RPMI7951 (cell line): Measurements from ENCODE around the gene ADAMTS8. TPM values are rescaled to one million over a fixed set of nuclear protein-coding genes. Genes with fewer than 3 reads are reported as not detected.

Source experiments
- DNase-seq: peaks from one replicate; pipeline ENCODE4 v3.0.0-alpha.2; 2012; ENCODE audit warnings: low read depth
- total RNA-seq: library from RNA; depleted of rRNA; stranded (reverse); fragments of >200 nt; shearing (Covaris generic); gene quantifications from 2 replicates; pipeline ENCODE4 v1.2.3, GENCODE V29; 2014

ADAMTS8 gene
- total RNA-seq, 1 experiment from 2014 or later, result not detected

GRCh38 chr11:130462101-130462885 lies 33.9 kb upstream of the ADAMTS8 start:
- no peak for DNase-seq

GRCh38 chr11:130459521-130459920 lies 31.1 kb upstream of the ADAMTS8 start:
- DNase-seq, result no peak

DNA sequence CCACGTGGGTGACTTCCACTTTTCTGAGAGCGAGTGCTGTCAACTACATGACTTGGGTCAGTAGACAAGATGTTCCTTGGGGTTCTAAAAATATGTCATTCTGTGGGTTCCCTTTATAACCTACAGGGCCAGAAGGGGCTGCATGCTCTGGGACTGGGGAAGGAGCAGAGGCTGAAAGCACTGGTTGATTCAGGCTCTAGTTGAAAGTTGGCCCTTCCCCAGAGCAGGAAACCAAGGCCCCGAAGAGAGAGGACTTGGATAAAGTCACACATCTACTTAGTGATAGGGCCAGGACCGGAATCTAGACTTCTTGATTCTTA lies 30.0 kb upstream of the ADAMTS8 start:
- DNase-seq, result no peak

DNA sequence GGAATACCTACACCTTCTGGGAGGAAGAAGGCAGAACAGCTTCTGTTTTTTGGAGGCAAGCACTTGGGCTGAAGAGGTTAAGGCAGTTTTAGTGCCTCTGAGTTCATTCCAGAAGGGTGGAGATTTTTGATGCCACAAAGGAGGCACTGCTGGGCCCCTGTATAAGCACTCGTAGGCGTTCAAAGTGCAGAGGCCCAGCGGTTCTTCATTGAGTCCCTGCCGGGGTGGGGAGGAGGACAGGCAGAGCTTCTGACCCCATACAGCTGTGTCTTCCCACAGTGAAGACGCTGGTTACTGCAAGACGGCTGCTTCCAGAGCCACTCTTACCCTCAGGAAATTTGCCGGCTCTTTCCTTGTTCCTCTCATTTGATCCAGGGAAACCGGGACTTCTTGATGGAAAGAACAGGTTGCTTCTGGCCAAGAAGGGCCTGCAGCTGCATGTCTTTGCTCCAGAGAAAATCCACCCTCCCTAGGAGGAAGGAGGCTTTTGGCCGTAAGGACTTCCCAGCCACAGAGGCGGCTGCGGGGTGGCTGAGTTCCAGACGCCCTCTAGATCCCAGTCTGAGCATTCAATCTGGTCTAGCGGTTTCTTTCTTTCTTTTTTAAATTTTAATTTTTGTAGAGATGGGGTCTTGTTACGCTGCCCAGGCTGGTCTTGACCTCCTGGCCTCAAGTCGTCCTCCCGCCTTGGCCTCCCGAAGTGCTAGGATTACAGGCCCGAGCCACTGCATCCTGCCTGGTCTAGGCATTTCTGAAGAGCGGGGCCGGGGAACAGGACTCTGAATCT lies 29.4 kb upstream of the ADAMTS8 start:
- no peak for DNase-seq

- DNase-seq, result no peak
Observed at GRCh38 chr11:130456286-130456685, 27.9 kb upstream of the ADAMTS8 start.

GRCh38 chr11:130455483-130456127 lies 27.2 kb upstream of the ADAMTS8 start:
- DNase-seq, result no peak

DNA sequence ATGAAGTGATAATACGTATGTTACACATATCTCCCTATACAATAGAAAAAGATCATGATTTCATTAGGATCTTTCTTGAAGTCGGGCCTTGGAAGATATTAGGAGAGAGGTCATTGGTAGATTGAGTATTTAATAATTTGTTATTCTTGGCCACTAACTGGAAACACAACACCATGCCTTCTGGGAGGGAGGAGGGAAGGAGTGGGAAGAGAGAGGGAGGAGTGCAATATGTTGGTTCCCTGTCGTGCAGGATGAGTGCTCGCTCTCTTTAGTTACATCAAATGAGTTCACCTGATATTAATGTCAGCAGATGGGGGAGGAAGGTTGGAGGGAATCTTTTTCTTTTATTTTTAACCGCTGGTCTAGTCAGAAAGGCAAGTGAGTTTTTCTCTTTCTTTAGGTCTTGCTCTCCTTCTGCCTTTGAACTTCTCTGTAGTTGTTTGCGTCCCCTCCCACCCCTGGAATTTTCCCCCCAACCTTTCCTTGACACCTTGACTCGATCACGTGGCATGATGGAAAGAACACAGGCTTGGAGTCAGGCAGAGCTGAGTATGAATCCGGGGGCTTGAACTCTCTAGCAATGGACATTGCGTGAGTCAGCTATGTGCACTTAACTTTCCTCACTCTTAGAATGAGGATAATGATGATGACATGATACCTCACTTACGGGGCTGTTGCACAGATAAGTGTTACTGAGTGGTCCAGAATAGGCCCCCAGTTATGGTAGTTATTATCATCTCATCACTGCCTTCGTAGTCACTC lies 26.3 kb upstream of the ADAMTS8 start:
- no peak for DNase-seq

- no peak for DNase-seq
Observed at GRCh38 chr11:130452940-130453339, 24.5 kb upstream of the ADAMTS8 start.

DNA sequence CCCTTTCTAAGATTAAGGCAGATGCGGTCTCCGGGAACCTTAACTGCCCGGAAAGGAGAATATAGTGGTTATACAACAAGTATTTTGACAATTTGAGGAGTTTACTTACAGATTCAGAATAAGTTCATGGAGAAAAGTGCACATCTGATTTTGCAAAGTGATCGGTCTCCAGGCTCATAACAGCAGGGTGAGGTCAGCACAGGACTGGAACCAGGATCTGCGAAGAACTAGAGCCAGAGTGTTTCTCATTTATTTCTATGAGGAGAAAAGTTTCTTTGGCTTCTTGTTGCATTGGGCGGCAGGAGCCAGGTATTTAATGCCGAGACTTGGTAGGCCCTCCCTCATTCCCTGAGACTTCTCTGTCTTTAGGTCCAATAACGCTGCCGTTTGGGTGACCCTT lies 23.8 kb upstream of the ADAMTS8 start:
- DNase-seq, result no peak

DNA sequence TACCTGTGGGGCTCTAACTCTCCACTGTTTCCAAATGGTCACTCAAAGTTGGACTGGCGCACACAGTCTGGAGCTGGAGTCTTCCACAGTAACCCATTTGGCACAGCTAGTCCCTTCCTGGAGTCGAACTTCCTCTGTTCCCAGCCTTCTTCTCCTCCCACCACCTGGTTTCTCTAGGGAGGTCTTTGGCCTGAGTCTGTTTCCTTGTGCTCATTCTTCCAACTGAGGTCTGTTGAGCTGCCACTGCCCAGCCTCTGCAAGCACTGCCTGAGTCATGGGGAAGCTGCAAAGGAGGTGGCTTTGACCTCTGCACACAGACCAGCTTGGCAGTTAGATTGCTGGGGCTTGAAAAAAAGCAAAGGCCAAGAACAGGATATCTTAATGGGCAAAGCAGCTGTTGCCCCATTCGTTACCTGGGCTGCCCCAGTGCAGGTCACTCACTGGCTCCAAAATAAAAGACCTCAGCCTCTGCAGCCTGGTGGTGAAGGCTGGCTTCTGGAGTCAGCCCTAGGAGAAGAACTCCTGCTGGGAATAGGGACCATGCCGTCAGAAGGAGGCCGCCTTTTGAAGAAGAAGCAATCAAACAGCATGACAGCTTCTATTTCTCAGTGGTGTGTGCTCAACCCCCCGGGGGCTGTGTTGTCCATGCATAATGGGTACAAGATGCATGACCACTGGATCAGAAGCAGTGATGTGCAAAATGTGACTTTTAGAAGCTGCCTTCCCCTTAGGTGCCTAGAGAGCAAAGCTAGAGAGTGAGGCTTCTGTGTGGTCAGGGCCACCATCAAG lies 23.0 kb upstream of the ADAMTS8 start:
- peak; percentile 57 for DNase-seq

- DNase-seq, result no peak
Observed at GRCh38 chr11:130449996-130450769, 21.8 kb upstream of the ADAMTS8 start.

- no peak for DNase-seq
Observed at GRCh38 chr11:130449310-130449990, 21.0 kb upstream of the ADAMTS8 start.

DNA sequence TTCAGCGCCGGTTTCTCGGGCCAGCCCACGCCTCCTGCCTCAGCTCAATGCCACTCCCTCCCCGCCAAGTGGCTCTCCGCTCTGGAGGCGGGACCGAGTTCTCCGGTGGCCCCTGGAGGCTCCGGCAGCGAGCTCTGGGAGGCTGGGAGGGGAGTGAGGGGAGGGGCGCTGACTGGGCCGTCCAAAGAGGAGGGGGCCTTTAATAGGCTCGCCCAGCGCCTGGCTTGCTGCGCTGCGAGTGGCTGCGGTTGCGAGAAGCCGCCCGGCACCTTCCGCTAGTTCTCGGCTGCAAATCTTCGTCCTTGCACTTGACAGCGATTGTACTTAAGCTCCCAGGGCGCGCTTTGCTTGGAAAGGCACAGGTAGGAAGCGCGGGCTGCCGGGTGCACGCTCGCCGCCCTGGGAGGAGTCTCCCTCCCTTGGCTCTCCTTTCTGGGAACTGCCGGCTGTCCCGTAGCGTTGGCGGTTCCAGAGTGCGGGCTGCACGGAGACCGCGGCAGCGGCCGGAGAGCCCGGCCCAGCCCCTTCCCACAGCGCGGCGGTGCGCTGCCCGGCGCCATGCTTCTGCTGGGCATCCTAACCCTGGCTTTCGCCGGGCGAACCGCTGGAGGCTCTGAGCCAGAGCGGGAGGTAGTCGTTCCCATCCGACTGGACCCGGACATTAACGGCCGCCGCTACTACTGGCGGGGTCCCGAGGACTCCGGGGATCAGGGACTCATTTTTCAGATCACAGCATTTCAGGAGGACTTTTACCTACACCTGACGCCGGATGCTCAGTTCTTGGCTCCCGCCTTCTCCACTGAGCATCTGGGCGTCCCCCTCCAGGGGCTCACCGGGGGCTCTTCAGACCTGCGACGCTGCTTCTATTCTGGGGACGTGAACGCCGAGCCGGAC lies 20.3 kb upstream of the ADAMTS8 start, which contains the start of gene ADAMTS15:
TSS of gene ADAMTS15 (plus strand) at position 230 of the 894 bp plus-strand sequence. CDS start at position 559, 329 bp downstream.
- peak; percentile 83 for DNase-seq

DNA sequence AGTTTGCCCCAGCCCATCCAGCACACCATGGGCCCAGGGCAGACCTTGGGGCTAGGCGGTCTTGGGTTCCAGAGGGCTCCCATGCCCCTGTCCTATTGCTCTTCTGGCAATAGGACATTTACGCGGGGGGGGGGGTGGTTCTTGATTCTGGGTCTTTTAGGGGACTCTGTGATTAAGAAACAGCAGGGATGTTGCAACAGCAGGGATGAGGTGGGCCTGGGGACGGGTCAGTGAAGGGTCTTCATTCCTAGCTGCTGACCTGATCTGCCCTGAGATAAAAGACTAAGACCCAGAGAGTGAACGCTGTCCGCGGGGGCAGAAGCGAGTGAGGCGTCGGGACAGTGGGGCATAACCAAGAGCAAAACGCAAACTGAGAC lies 19.6 kb upstream of the ADAMTS8 start:
- no peak for DNase-seq

- DNase-seq, result no peak
Observed at GRCh38 chr11:130445788-130446187, 17.4 kb upstream of the ADAMTS8 start.

DNA sequence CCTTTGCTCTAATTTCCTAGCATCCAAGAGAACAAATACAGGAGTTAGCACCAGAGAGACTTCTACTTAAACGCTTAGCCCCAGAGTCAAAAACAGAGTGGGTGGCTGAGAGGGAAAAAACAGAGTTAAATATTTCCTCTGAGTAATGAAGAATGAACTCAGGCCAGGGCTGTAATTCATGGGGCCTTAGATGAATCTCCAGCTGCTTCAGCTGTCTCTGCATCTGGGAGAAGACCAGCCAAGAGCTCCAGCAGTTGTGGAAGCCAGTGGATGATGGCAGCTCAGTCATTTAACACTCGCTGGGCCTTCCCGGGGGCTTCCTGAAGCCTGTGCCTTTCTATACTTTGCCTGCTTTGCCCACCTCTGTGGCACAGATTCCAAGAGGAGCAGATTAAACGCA lies 14.3 kb upstream of the ADAMTS8 start:
- DNase-seq, result no peak

GRCh38 chr11:130441719-130442118 lies 13.3 kb upstream of the ADAMTS8 start:
- DNase-seq, result no peak

DNA sequence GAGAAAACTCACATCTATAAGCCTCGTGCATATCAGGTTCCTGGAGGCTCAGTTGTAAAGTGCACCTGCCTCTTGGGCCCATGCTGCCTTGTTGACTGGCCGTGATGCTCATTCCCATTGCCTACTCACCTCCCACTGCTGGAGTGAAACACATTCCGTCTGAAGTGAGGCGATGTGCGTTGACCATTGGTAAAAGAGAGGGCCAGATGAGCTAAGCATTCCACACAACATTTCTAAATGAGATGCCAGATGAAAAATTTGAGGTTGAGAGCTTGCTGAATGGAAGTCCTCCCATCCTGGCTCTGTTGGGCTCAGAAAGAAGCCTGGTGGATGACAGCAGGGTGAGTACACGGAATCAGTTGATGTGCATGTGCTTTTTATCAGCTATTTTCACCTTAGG lies 11.5 kb upstream of the ADAMTS8 start:
- DNase-seq, result no peak

DNA sequence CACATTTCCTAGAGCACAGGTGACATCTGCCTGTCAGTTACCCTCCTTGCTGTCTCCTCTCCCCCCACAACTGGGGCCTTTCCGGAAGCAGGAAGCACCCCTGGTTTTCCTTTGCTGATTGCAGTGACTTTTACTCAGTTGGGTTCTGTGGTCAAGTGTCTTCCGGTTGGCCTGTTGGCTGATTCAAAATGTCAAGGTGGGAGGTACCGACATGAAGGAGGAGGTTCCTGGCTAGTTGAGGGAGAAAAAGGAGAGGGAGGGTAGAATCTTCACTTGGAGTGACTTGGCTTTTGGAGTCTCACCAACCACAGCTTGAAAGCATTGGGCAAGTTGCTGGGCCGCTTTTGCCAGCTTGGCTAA lies 10.7 kb upstream of the ADAMTS8 start:
- DNase-seq, result no peak
